Right ventricle myocardium superior (tissue), 1 donor: ENCODE measurements around the gene CYTH2. TPM values are rescaled to one million over a fixed set of nuclear protein-coding genes. Genes with fewer than 3 reads are reported as not detected.
"Not testable (repeated sequence)": the region's sequence is repeated elsewhere in the genome, so short reads cannot be mapped to it uniquely, and the experiment has no call there.

Experiments
- ATAC-seq: fragments of 200-7000 bp; cut with Tn5 transposase; one replicate; pipeline ENCODE4 v1.9.1; 2020; ENCODE audit warnings: mild to moderate bottlenecking; ENCODE audit not compliant: poor library complexity
- DNase-seq: peaks from one replicate; pipeline ENCODE4 v3.0.0-alpha.2; 2020
- intact Hi-C: fragments of 100-400 bp; cut with DNase I; formaldehyde crosslinking; loops from one replicate; pipeline ENCODE4 v1.11.2; 2022
- total RNA-seq: library from RNA; stranded (reverse); fragmentation: NEBNext Ultra II Directional; extraction: Animal tissue kit (Norgen Biotek cat#: 25700); gene quantifications from one replicate; pipeline ENCODE4 v1.2.1, GENCODE V29; 2021
- donor health status: DM: no; HTN: yes; CAD: no; lungs with severe emphysema.

CYTH2 gene
- total RNA-seq, 1 donor from 2014 or later, result 29.8 TPM

DNA sequence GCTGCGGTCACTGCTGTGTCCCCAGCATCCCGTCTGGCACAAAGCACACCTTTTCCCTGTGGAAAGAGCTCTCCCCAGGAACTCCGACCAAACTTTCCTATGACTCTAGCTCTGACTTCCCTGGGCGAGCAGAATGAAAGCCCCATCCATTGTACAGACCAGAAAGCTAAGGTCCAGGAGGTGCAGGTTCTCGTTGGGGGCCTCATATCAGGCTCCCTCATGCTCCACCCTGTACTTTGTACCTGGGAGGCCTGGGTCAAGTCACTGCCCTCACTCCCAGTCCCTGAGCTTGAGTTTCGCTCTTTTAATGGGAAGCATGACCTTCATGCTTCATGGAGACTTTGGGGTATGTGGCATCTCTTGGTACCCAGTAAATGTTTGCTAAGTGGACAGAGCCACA, 18.4 kb downstream of the CYTH2 start:
- ATAC-seq (no peak), DNase-seq (no peak)
- intact Hi-C loops, result no loop called here

GRCh38 chr19:48487948-48488347, 18.8 kb downstream of the CYTH2 start:
- DNase-seq (peak; percentile 71), ATAC-seq (peak; percentile 50)
- intact Hi-C loops, result no loop called here

GRCh38 chr19:48488478-48488877, 19.3 kb downstream of the CYTH2 start:
- intact Hi-C loops, ATAC-seq, DNase-seq: not testable (repeated sequence)

DNA sequence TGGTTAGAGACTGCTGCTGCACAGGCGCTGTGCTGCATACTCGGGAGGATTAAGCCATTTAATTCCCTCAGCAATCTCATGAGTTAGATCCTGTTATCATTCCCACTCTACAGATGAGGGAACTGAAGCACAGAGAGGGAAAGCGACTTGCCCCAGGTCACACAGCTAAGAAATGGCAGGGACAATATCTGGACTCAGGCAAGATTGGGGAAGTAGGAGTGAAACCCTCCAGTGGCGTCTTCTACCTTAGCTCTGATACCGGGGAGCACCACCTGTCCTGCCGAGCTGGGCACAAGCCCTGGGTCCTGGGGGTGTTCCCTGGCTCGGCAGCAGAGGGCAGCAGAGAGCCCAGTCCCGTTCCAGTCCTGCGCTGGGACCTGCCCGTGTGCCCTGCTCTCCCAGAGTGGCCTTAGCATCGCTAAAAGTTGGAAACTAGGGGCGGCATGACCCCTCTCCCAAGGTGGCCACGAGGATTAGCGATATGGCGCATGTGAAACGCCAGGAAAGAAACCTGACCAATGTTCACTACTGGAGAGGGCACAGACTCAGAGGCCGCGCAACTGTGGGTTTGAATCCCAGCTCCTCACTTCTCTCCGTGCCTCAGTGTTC, 20.5 kb downstream of the CYTH2 start:
- DNase-seq (peak; percentile 87), ATAC-seq (peak; percentile 33)
- intact Hi-C loops, result loop anchor here (5.0 kb wide), 1 partner anchor 98 kb away; no protein-coding TSS in a partner anchor

DNA sequence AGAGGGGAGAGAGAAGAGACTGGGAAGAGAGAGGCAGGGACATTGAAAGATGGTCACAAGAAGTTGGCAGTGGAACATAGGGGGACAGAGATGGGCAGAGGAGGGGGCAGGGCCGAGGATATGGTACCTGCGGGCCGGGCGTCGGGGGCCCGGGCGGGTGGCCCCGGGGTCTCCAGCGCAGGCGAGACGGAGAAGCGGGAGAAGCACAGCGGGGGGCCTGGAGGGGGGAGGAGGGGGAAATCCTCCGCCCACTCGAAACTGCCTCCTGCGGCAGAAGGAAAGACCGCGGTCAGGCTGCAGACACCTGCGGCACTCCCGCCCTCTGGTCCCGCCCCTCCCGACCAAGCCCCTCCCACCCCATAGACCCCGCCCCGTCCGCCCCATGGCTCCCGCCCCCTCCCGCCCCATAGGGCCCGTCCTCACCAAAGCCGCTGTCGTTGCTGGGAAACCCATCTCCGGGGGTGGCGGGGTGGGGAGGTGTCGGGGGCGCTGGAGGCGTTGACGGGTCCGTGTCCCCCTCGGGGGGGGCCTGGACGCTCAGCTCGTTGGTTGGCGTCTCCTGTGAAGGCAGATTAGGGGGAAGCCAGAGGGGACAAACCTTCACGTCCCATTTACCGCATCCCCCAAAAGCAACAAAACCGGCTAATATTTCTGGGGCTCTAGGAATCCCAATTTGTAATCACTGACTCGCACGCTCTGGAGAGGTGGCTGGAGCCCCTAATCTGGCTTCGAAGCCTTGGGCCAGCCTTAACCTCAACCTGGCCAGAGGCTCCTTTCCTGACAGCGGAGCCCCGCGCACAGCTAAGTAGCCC, 22.0 kb downstream of the CYTH2 start:
- DNase-seq, result peak; percentile 56

GRCh38 chr19:48491793-48492123, 22.6 kb downstream of the CYTH2 start:
- ATAC-seq (no peak), DNase-seq (no peak)
- intact Hi-C loops, result loop anchor here (5.0 kb wide), 1 partner anchor 96 kb away; no protein-coding TSS in a partner anchor

More for the DNA sequence above, 22.0 kb downstream of the CYTH2 start:
- ATAC-seq, result no peak
- intact Hi-C loops, result loop anchor here (5.0 kb wide), 1 partner anchor 96 kb away; no protein-coding TSS in a partner anchor

- peak; percentile 86 for ATAC-seq
- intact Hi-C loops, result loop anchor here (5.0 kb wide), 1 partner anchor 94 kb away; no protein-coding TSS in a partner anchor
- DNase-seq, result peak; percentile 95
Measured at GRCh38 chr19:48492925-48493717, 24.0 kb downstream of the CYTH2 start.

GRCh38 chr19:48493718-48494401, 24.7 kb downstream of the CYTH2 start:
- DNase-seq (no peak), ATAC-seq (peak; percentile 10)
- intact Hi-C loops, result loop anchor here (5.0 kb wide), 1 partner anchor 93 kb away; no protein-coding TSS in a partner anchor

DNA sequence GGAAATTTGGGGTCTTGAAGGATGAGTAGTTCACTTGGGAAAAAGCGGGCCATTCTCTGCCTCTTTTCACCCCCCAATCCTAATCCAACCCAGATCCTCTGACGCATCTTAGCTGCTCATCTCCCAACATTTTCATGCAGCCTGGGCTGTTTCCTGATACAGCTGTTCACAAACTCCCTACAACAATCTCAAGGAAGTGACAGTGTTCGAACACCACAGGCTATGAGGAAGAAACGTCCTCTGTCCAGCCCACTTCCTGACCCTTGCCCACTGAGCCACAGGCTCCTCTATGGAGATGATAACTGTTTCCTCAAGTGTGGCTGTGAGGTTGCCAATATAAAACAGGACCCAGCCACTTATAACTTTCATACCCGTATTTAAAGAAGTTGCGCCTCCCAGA, 26.2 kb downstream of the CYTH2 start:
- ATAC-seq, result no peak
- intact Hi-C loops, result no loop called here
- no peak for DNase-seq

GRCh38 chr19:48496959-48497727, 28.0 kb downstream of the CYTH2 start:
- ATAC-seq, result no peak
- no peak for DNase-seq
- intact Hi-C loops, result no loop called here

GRCh38 chr19:48497728-48498594, 28.8 kb downstream of the CYTH2 start:
- ATAC-seq (no peak), DNase-seq (no peak)
- intact Hi-C loops, result no loop called here

DNA sequence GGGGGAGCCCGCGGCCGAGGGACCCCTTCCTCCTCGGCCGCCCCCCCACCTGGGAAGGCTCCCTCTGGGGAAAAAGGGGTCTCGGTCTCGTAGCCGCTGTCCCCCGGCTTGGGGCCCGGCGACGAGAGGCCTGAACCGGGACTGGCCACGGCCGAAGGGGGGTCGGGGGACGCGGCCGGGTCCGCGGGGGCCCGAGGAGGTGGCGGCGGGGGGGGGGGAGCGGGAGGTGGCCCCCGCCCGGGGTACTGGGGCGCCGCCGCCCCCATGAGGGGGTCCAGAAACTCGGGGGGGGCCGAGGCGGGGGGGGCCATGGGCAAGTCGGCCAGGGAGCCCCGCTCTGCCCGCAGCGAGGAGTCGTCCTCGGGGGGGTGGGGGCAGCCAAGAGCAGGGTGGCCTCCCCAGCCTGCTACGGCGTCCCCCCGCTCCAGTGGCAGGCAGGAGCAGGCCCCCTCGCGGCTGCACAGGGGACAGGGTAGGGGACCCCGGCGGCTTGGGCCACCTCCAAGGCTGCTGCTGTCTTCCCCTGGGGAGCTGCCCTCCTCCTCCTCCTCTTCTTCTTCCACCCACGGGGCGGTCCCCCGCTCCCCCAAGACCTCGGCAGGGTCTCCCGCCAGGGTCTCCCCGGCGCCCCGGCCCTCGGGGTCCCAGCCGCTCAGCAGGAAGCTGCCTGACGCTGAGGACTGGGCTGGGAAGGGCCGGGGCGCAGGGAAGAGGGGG, 29.6 kb downstream of the CYTH2 start:
- DNase-seq (no peak), ATAC-seq (no peak)
- intact Hi-C loops, result no loop called here

DNA sequence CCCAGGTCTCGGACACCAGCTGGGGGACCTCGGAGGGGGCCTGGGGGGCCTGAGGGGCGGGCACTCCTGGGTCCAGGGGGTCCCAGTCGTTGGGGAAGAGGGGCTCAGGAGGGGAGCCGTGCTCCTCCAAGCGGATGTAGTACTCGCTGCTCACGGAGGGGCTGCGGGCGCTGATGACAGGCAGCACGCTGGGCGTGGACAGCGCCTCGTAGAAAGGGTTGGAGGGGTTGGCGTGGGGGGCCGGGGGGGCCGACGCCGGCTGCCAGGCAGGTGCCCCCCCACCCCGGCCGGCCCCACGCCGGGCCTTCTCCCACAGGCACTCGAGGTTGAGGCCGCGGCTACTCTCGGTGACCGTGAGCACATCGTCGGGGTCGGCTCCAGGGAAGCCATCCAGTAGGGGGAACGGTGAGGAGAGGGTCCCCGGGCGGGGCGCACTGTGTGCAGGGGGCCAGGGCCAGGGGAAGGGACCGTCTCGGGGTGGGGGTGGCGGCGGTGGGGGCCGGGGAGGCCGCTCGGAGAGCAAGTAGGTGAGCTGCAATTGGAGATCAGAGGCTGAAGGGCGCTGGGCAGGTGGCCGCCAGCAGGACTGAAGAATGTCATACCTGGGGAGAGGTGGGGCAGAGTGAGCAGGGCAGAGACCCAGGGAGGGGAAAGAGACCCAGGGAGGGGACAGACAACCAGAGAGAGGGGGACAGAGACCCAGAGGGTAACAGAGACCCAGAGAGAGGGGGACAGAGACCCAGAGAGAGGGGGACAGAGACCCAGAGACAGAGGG, 30.3 kb downstream of the CYTH2 start:
- intact Hi-C loops, result no loop called here
- no peak for DNase-seq
- no peak for ATAC-seq

GRCh38 chr19:48500830-48501493, 31.8 kb downstream of the CYTH2 start:
- ATAC-seq, result no peak

More at GRCh38 chr19:48500830-48501493, 31.8 kb downstream of the CYTH2 start:
- DNase-seq, result no peak
- intact Hi-C loops, result no loop called here
